Cardiac muscle cell (in vitro differentiated cells and primary cell): ENCODE results near the gene MISP. TPM values are rescaled to one million over a fixed set of nuclear protein-coding genes. Genes with fewer than 3 reads are reported as not detected.

Experiments used
- DNase-seq, 2 donors: peaks; one replicate each; pipeline versions ENCODE4 v3.0.0 to v3.0.0-alpha.2; 2010 to 2017; ENCODE audit warnings: low read depth in 1 of 2, low spot score in 1 of 2
- H3K27ac ChIP-seq: fragments of 200-600 bp; sonication (generic); 2 replicates; pipeline ENCODE4 v1.5.1; 2016
- H3K27me3 ChIP-seq: fragments of 200-600 bp; sonication (generic); 2 replicates; pipeline ENCODE4 v1.6.0; 2016; ENCODE audit warnings: control low read depth
- H3K36me3 ChIP-seq: fragments of 200-600 bp; sonication (generic); 2 replicates; pipeline ENCODE4 v1.5.1; 2016; ENCODE audit warnings: control low read depth
- H3K4me1 ChIP-seq: fragments of 200-600 bp; sonication (generic); 2 replicates; pipeline ENCODE4 v1.8.1; 2017; ENCODE audit warnings: low read depth, mild to moderate bottlenecking, mixed run types
- H3K4me3 ChIP-seq: fragments of 200-600 bp; sonication (generic); 2 replicates; pipeline ENCODE4 v1.5.1; 2016; ENCODE audit warnings: mild to moderate bottlenecking
- H3K9me3 ChIP-seq: fragments of 200-600 bp; sonication (generic); 2 replicates; pipeline ENCODE4 v1.5.1; 2017; ENCODE audit warnings: low read depth, mild to moderate bottlenecking, control low read depth
- CTCF ChIP-seq: IDR thresholded peaks from 2 replicates; pipeline ENCODE4 v1.5.1; 2012; ENCODE audit warnings: low read depth, mild to moderate bottlenecking, low read length
- polyA plus RNA-seq: library from polyadenylated mRNA; unstranded; fragments of >200 nt; fragmentation: Nextera tagmentation; extraction: Ambion mirVana; gene quantifications from 2 replicates; pipeline ENCODE4 v1.2.1, GENCODE V29; 2016
- total RNA-seq: library from RNA; depleted of rRNA; stranded (reverse); fragments of >200 nt; gene quantifications from 2 replicates; pipeline ENCODE4 v1.2.3, GENCODE V29; 2016

Gene MISP
- total and polyA plus RNA-seq, 2 experiments from 2014 or later: 1.2 TPM; not detected in 1

GRCh38 chr19:778910-779653 is 28.2 kb downstream of the MISP start:
- TF ChIP-seq CTCF: peak; percentile 2
- Histone ChIP-seq H3K36me3 (no peaks in the 10 kb centered on the region), H3K27ac (no peak overlapping the region), H3K9me3 (no peaks in the 10 kb centered on the region), H3K27me3 (no peaks in the 10 kb centered on the region), H3K4me1 (peaks cover 6% of the 10 kb centered on the region), H3K4me3 (no peak overlapping the region)
- DNase-seq: peak in 1 of 2 donors; percentile 98

DNA sequence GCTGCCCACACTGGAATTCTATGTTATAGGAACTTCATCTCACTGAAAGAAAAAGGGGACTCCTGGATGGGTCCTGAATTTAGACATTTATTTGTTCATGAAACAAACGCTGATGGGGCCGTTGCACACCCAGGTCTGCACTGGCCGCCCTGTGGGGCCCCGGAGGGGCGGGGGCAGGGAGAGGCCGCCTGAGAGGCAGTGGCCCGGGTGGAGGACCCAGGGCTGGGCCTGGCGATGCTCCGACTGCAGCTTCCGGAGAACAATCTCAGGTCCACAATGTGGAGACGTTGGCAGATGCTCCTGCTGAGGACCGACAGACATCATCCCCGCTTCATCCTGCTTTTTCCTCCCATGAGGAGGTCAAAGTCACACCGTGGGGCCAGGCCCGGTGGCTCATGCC is 30.0 kb downstream of the MISP start:
- TF ChIP-seq CTCF: no peak
- Histone ChIP-seq H3K27me3 (no peaks in the 10 kb centered on the region), H3K4me3 (no peak overlapping the region), H3K4me1 (peaks cover 6% of the 10 kb centered on the region), H3K36me3 (no peaks in the 10 kb centered on the region), H3K27ac (no peak overlapping the region), H3K9me3 (no peaks in the 10 kb centered on the region)
- DNase-seq: no peak

GRCh38 chr19:781800-782184 is 30.9 kb downstream of the MISP start:
- Histone ChIP-seq H3K36me3 (no peaks in the 10 kb centered on the region), H3K4me1 (peaks cover 6% of the 10 kb centered on the region), H3K27me3 (no peaks in the 10 kb centered on the region), H3K9me3 (no peaks in the 10 kb centered on the region), H3K27ac (no peak overlapping the region), H3K4me3 (no peak overlapping the region)
- TF ChIP-seq CTCF: no peak
- DNase-seq: no peak

- Histone ChIP-seq H3K27ac (no peak overlapping the region), H3K4me3 (no peak overlapping the region)
- DNase-seq: peak; percentile 33 to 80
Observed at GRCh38 chr19:782185-782877, 31.4 kb downstream of the MISP start.

More at GRCh38 chr19:782185-782877, 31.4 kb downstream of the MISP start:
- Histone ChIP-seq H3K27me3 (no peaks in the 10 kb centered on the region), H3K36me3 (no peaks in the 10 kb centered on the region), H3K9me3 (no peaks in the 10 kb centered on the region), H3K4me1 (peaks cover 6% of the 10 kb centered on the region)
- TF ChIP-seq CTCF: no peak
